Testis (tissue), 2 donors: ENCODE results near the gene SHCBP1.

Experiments used
- POLR2A ChIP-seq: fragments of 450-650 bp; IDR thresholded peaks from one replicate; pipeline ENCODE4 v1.6.1; 2017; ENCODE audit warnings: antibody characterized with exemption, mild to moderate bottlenecking, moderate library complexity
- TF ChIP-seq, protein P1 (sequence below), 3 experiments: fragments of 450-650 bp in 2 of 3; fragments of 200-600 bp in 1 of 3; sonication (generic) in 1 of 3; IDR thresholded peaks; one replicate each; pipeline ENCODE4 v1.5.1; 2016 to 2019; ENCODE audit warnings: antibody characterized with exemption in 3 of 3, mild to moderate bottlenecking in 2 of 3, moderate library complexity in 1 of 3

DNA sequence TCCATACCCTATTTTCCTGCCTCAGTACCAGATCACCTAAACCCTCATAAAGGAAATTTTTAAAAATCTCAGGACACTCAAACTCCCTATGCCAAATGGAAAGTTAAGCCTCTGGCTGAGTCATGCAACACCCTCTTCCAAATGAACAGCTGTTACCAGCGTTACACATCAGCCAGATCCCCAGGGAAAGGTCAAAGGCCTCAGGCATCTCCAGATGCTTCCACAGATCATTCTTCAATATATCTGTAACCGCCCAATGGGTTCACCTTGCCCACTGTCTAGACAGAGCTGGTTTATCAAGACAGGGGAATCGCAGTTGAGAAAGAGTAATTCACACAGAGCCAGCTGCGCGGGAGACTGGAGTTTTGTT lies 29.1 kb upstream of the SHCBP1 start:
- TF ChIP-seq, protein P1, sequence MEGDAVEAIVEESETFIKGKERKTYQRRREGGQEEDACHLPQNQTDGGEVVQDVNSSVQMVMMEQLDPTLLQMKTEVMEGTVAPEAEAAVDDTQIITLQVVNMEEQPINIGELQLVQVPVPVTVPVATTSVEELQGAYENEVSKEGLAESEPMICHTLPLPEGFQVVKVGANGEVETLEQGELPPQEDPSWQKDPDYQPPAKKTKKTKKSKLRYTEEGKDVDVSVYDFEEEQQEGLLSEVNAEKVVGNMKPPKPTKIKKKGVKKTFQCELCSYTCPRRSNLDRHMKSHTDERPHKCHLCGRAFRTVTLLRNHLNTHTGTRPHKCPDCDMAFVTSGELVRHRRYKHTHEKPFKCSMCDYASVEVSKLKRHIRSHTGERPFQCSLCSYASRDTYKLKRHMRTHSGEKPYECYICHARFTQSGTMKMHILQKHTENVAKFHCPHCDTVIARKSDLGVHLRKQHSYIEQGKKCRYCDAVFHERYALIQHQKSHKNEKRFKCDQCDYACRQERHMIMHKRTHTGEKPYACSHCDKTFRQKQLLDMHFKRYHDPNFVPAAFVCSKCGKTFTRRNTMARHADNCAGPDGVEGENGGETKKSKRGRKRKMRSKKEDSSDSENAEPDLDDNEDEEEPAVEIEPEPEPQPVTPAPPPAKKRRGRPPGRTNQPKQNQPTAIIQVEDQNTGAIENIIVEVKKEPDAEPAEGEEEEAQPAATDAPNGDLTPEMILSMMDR (IDR thresholded peaks at IDR 0.05) = no peak
- no peak for TF ChIP-seq POLR2A
